GM12878 (cell line): ENCODE results near the gene NDN.

Experiments
- CHD2 ChIP-seq: IDR thresholded peaks from 2 replicates; pipeline ENCODE4 v1.6.1; 2011; ENCODE audit warnings: low read depth, low read length, improper control_type of control experiment, borderline replicate concordance
- EP300 ChIP-seq, 2 experiments: fragments of 150-350 bp in 1 of 2; IDR thresholded peaks; 2 replicates each; pipeline ENCODE4 v1.6.1; 2011 to 2012; ENCODE audit warnings: low read depth in 2 of 2, low read length in 2 of 2, borderline replicate concordance in 1 of 2, improper control_type of control experiment in 1 of 2, inconsistent platforms in 1 of 2; ENCODE audit not compliant: control insufficient read depth in 1 of 2
- EZH2 ChIP-seq: IDR thresholded peaks from 2 replicates; pipeline ENCODE4 v1.6.1; 2012; ENCODE audit warnings: low read depth, mild to moderate bottlenecking, control low read depth, inconsistent platforms, low read length, borderline replicate concordance; ENCODE audit not compliant: control insufficient read depth
- MTA2 ChIP-seq: fragments of 450-650 bp; IDR thresholded peaks from 2 replicates; pipeline ENCODE4 v1.6.1; 2016; ENCODE audit warnings: low read depth, mild to moderate bottlenecking, moderate library complexity
- NBN ChIP-seq: fragments of 450-650 bp; IDR thresholded peaks from 2 replicates; pipeline ENCODE4 v1.6.1; 2016
- NFYA ChIP-seq: IDR thresholded peaks from 2 replicates; pipeline ENCODE4 v1.6.1; 2011; ENCODE audit warnings: low read depth, mild to moderate bottlenecking, low read length, improper control_type of control experiment, borderline replicate concordance
- NR2C1 ChIP-seq: fragments of 450-650 bp; IDR thresholded peaks from 2 replicates; pipeline ENCODE4 v1.6.1; 2017; ENCODE audit warnings: antibody characterized with exemption, mild to moderate bottlenecking, moderate library complexity
- POLR2A ChIP-seq: IDR thresholded peaks from 2 replicates; pipeline ENCODE4 v1.6.1; 2011; ENCODE audit warnings: low read depth, mild to moderate bottlenecking, low read length
- POLR2AphosphoS5 ChIP-seq: IDR thresholded peaks from 2 replicates; pipeline ENCODE4 v1.6.1; 2011; ENCODE audit warnings: mild to moderate bottlenecking, low read length, inconsistent platforms
- USF2 ChIP-seq: IDR thresholded peaks from 2 replicates; pipeline ENCODE4 v1.6.1; 2011; ENCODE audit warnings: low read depth, low read length, improper control_type of control experiment, borderline replicate concordance
- ZZZ3 ChIP-seq: IDR thresholded peaks from 2 replicates; pipeline ENCODE4 v1.6.1; 2011; ENCODE audit warnings: low read depth; ENCODE audit not compliant: control insufficient read depth, insufficient read length
- TF ChIP-seq, protein P1 (sequence below), 3 experiments: IDR thresholded peaks in 2 of 3; conservative IDR thresholded peaks in 1 of 3; 2 replicates each; pipeline ENCODE4 v1.5.1; 2011; ENCODE audit warnings: low read depth in 3 of 3, low read length in 3 of 3, mild to moderate bottlenecking in 3 of 3, control low read depth in 2 of 3, moderate library complexity in 2 of 3, inconsistent platforms in 1 of 3, mixed read lengths in 1 of 3; ENCODE audit not compliant: control insufficient read depth in 2 of 3, insufficient read depth in 1 of 3; ENCODE audit errors: extremely low read depth in 1 of 3
- TF ChIP-seq, protein P2 (sequence below): fragments of 450-650 bp; IDR thresholded peaks from 2 replicates; pipeline ENCODE4 v1.6.1; 2017; ENCODE audit warnings: antibody characterized with exemption, mild to moderate bottlenecking, moderate library complexity

GRCh38 chr15:23647001-23647295 lies 40.2 kb downstream of the NDN start:
- TF ChIP-seq MTA2 (no peak), NFYA (no peak), POLR2AphosphoS5 (no peak), CHD2 (no peak), EP300 (IDR thresholded peaks at IDR 0.05; ENCODE audit: borderline replicate concordance in 1 of 2, control insufficient read depth in 1 of 2, low read depth in 2 of 2, low read length in 2 of 2) (no peak), ZZZ3 (no peak), NBN (no peak), POLR2A (no peak), EZH2 (no peak), USF2 (no peak), NR2C1 (no peak)
- TF ChIP-seq, protein P1, sequence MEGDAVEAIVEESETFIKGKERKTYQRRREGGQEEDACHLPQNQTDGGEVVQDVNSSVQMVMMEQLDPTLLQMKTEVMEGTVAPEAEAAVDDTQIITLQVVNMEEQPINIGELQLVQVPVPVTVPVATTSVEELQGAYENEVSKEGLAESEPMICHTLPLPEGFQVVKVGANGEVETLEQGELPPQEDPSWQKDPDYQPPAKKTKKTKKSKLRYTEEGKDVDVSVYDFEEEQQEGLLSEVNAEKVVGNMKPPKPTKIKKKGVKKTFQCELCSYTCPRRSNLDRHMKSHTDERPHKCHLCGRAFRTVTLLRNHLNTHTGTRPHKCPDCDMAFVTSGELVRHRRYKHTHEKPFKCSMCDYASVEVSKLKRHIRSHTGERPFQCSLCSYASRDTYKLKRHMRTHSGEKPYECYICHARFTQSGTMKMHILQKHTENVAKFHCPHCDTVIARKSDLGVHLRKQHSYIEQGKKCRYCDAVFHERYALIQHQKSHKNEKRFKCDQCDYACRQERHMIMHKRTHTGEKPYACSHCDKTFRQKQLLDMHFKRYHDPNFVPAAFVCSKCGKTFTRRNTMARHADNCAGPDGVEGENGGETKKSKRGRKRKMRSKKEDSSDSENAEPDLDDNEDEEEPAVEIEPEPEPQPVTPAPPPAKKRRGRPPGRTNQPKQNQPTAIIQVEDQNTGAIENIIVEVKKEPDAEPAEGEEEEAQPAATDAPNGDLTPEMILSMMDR (IDR thresholded peaks at IDR 0.05 in 2 of 3, conservative IDR thresholded peaks at IDR 0.05 in 1 of 3; ENCODE audit: control insufficient read depth in 2 of 3, extremely low read depth in 1 of 3, insufficient read depth in 1 of 3, low read depth in 3 of 3, low read length in 3 of 3), result no peak
- TF ChIP-seq, protein P2, sequence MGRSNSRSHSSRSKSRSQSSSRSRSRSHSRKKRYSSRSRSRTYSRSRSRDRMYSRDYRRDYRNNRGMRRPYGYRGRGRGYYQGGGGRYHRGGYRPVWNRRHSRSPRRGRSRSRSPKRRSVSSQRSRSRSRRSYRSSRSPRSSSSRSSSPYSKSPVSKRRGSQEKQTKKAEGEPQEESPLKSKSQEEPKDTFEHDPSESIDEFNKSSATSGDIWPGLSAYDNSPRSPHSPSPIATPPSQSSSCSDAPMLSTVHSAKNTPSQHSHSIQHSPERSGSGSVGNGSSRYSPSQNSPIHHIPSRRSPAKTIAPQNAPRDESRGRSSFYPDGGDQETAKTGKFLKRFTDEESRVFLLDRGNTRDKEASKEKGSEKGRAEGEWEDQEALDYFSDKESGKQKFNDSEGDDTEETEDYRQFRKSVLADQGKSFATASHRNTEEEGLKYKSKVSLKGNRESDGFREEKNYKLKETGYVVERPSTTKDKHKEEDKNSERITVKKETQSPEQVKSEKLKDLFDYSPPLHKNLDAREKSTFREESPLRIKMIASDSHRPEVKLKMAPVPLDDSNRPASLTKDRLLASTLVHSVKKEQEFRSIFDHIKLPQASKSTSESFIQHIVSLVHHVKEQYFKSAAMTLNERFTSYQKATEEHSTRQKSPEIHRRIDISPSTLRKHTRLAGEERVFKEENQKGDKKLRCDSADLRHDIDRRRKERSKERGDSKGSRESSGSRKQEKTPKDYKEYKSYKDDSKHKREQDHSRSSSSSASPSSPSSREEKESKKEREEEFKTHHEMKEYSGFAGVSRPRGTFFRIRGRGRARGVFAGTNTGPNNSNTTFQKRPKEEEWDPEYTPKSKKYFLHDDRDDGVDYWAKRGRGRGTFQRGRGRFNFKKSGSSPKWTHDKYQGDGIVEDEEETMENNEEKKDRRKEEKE, result no peak
